Measurements from ENCODE around the gene MORN5. TPM values are rescaled to one million over a fixed set of nuclear protein-coding genes. Genes with fewer than 3 reads are reported as not detected.
A peak's percentile ranks its signal among the peaks of the same experiment; 100 is the strongest.

The MORN5 gene
- total RNA-seq, 1 donor from 2014 or later: 0.64 TPM

DNA sequence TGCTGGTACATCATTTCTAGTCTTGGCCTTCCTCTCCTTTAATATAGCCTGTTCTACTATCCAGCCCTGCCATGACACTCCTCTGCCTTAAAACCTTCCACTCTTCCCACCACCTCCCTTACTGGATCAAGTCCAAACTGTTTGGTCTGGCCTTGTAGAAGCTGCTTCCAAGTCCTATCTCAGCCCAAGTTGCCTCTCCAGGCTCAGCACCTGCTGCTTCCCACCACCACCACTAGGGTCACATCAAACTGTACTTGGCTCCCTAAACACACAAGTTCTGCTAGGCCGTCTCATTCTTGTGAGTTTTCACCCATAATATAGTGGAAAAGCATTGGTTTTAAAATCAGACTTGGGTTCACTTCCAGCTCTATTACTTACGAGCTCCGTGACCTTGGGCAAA, 1.5 kb upstream of the MORN5 start:
- H3K9me3 Mint-ChIP-seq (ENCODE audit: unreplicated experiment): no peaks in the 10 kb centered on the region
- H3K4me1 Mint-ChIP-seq (ENCODE audit: unreplicated experiment): peaks cover 12% of the 10 kb centered on the region
- H3K36me3 Mint-ChIP-seq (ENCODE audit: low read depth, unreplicated experiment): no peaks in the 10 kb centered on the region
- peak; percentile 39 for DNase-seq (ENCODE audit: low spot score)
- peak overlapping the region; percentile 26 for H3K27ac Mint-ChIP-seq (ENCODE audit: unreplicated experiment)
- no peak for TF ChIP-seq CTCF (IDR thresholded peaks at IDR 0.05; ENCODE audit: unreplicated experiment)
- H3K4me3 Mint-ChIP-seq (ENCODE audit: unreplicated experiment): peak overlapping the region; percentile 20
- H3K27me3 Mint-ChIP-seq (ENCODE audit: unreplicated experiment): peaks cover 12% of the 10 kb centered on the region

- H3K27ac Mint-ChIP-seq (ENCODE audit: unreplicated experiment): peak overlapping the region; percentile 84
- peaks cover 15% of the 10 kb centered on the region for H3K27me3 Mint-ChIP-seq (ENCODE audit: unreplicated experiment)
- peak overlapping the region; percentile 99 for H3K4me3 Mint-ChIP-seq (ENCODE audit: unreplicated experiment)
- no peak for DNase-seq (ENCODE audit: low spot score)
- H3K36me3 Mint-ChIP-seq (ENCODE audit: low read depth, unreplicated experiment): no peaks in the 10 kb centered on the region
- H3K9me3 Mint-ChIP-seq (ENCODE audit: unreplicated experiment): no peaks in the 10 kb centered on the region
- TF ChIP-seq CTCF (IDR thresholded peaks at IDR 0.05; ENCODE audit: unreplicated experiment): no peak
- peaks cover 12% of the 10 kb centered on the region for H3K4me1 Mint-ChIP-seq (ENCODE audit: unreplicated experiment)
Measured at GRCh38 chr9:122159925-122160246, 178 bp downstream of the MORN5 start.

DNA sequence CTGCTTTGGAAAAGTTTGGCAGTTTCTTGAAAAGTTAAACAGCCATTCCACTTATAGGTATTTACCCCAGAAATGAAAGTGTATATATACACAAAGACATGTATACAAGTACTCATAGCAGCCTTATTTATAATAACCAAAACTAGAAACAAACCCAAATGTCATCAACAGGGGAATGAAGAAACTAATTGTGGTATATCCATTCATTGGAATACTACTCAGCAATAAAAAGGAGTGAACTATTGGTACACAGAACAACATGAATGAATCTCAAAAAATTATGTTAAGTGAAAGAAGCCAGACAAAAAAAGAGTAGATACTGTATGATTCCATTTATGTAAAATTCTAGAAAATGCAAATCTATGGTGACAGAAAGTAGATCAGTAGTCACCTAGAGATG, 2.7 kb downstream of the MORN5 start:
- H3K4me3 Mint-ChIP-seq (ENCODE audit: unreplicated experiment): no peak overlapping the region
- no peak overlapping the region for H3K27ac Mint-ChIP-seq (ENCODE audit: unreplicated experiment)
- H3K9me3 Mint-ChIP-seq (ENCODE audit: unreplicated experiment): no peaks in the 10 kb centered on the region
- peaks cover 12% of the 10 kb centered on the region for H3K27me3 Mint-ChIP-seq (ENCODE audit: unreplicated experiment)
- DNase-seq (ENCODE audit: low spot score): no peak
- H3K36me3 Mint-ChIP-seq (ENCODE audit: low read depth, unreplicated experiment): peaks cover under 1% of the 10 kb centered on the region
- peaks cover 12% of the 10 kb centered on the region for H3K4me1 Mint-ChIP-seq (ENCODE audit: unreplicated experiment)
- TF ChIP-seq CTCF (IDR thresholded peaks at IDR 0.05; ENCODE audit: unreplicated experiment): no peak

GRCh38 chr9:122164286-122164685, 4.6 kb downstream of the MORN5 start:
- Mint-ChIP-seq H3K9me3 (ENCODE audit: unreplicated experiment) (peaks cover 5% of the 10 kb centered on the region), H3K4me1 (ENCODE audit: unreplicated experiment) (peaks cover 3% of the 10 kb centered on the region), H3K36me3 (ENCODE audit: low read depth, unreplicated experiment) (peaks cover 10% of the 10 kb centered on the region), H3K27me3 (ENCODE audit: unreplicated experiment) (peaks cover 14% of the 10 kb centered on the region), H3K27ac (ENCODE audit: unreplicated experiment) (peak overlapping the region; percentile 36), H3K4me3 (ENCODE audit: unreplicated experiment) (no peak overlapping the region)
- no peak for TF ChIP-seq CTCF (IDR thresholded peaks at IDR 0.05; ENCODE audit: unreplicated experiment)
- no peak for DNase-seq (ENCODE audit: low spot score)

- peaks cover 13% of the 10 kb centered on the region for H3K36me3 Mint-ChIP-seq (ENCODE audit: low read depth, unreplicated experiment)
- peaks cover 7% of the 10 kb centered on the region for H3K27me3 Mint-ChIP-seq (ENCODE audit: unreplicated experiment)
- no peak overlapping the region for H3K4me3 Mint-ChIP-seq (ENCODE audit: unreplicated experiment)
- no peak for TF ChIP-seq CTCF (IDR thresholded peaks at IDR 0.05; ENCODE audit: unreplicated experiment)
- DNase-seq (ENCODE audit: low spot score): no peak
- peaks cover 5% of the 10 kb centered on the region for H3K9me3 Mint-ChIP-seq (ENCODE audit: unreplicated experiment)
- H3K4me1 Mint-ChIP-seq (ENCODE audit: unreplicated experiment): peaks cover 4% of the 10 kb centered on the region
- H3K27ac Mint-ChIP-seq (ENCODE audit: unreplicated experiment): no peak overlapping the region
Measured at GRCh38 chr9:122168356-122168755, 8.6 kb downstream of the MORN5 start.

Measured in endothelial cell (in vitro differentiated cells).